GM23338 (cell line): ENCODE data around the gene ECE1.

Source experiments
- EZH2 ChIP-seq: fragments of 200-600 bp; sonication (generic); IDR thresholded peaks from one replicate; pipeline ENCODE4 v1.8.0; 2017; ENCODE audit warnings: antibody characterized with exemption, mild to moderate bottlenecking, low read depth; ENCODE audit not compliant: unreplicated experiment
- EZH2phosphoT487 ChIP-seq: fragments of 200-600 bp; sonication (generic); IDR thresholded peaks from one replicate; pipeline ENCODE4 v1.8.1; 2018; ENCODE audit warnings: antibody characterized with exemption; ENCODE audit not compliant: unreplicated experiment
- JUNB ChIP-seq: IDR thresholded peaks from one replicate; pipeline ENCODE4 v1.6.1; 2016; ENCODE audit warnings: antibody characterized with exemption; ENCODE audit not compliant: unreplicated experiment
- NANOG ChIP-seq: IDR thresholded peaks from 2 replicates; pipeline ENCODE4 v1.6.1; 2016; ENCODE audit warnings: antibody characterized with exemption, borderline replicate concordance
- POLR2AphosphoS5 ChIP-seq: IDR thresholded peaks from 2 replicates; pipeline ENCODE4 v1.6.1; 2016; ENCODE audit warnings: antibody characterized with exemption, low read depth
- STAT1 ChIP-seq: IDR thresholded peaks from one replicate; pipeline ENCODE4 v1.6.1; 2016; ENCODE audit warnings: antibody characterized with exemption; ENCODE audit not compliant: unreplicated experiment
- ZNF114 ChIP-seq: fragments of 250-450 bp; sonication (Bioruptor Pico); IDR thresholded peaks from 2 replicates; pipeline ENCODE4 v1.5.0; 2020; ENCODE audit warnings: mild to moderate bottlenecking, moderate library complexity
- ZNF331 ChIP-seq: fragments of 250-450 bp; sonication (Bioruptor Pico); IDR thresholded peaks from 2 replicates; pipeline ENCODE4 v1.5.0; 2020; ENCODE audit warnings: low read depth, mild to moderate bottlenecking, moderate library complexity
- TF ChIP-seq, protein P1 (sequence below): IDR thresholded peaks from one replicate; pipeline ENCODE4 v1.6.1; 2018; ENCODE audit warnings: antibody characterized with exemption; ENCODE audit not compliant: unreplicated experiment
- TF ChIP-seq, protein P2 (sequence below), 2 experiments: fragments of 200-600 bp in 1 of 2; sonication (generic) in 1 of 2; conservative IDR thresholded peaks; 2 replicates each; pipeline versions ENCODE4 v1.5.1 to v1.6.1; 2016 to 2017; ENCODE audit warnings: antibody characterized with exemption in 2 of 2, low read depth in 2 of 2, mild to moderate bottlenecking in 2 of 2, moderate library complexity in 1 of 2

GRCh38 chr1:21296509-21297354 is 6.5 kb upstream of the ECE1 start:
- TF ChIP-seq EZH2 (no peak), EZH2phosphoT487 (no peak), ZNF114 (CRISPR knock-in tag) (no peak), POLR2AphosphoS5 (no peak), STAT1 (no peak), JUNB (no peak), ZNF331 (no peak), NANOG (no peak)
- TF ChIP-seq, protein P1, sequence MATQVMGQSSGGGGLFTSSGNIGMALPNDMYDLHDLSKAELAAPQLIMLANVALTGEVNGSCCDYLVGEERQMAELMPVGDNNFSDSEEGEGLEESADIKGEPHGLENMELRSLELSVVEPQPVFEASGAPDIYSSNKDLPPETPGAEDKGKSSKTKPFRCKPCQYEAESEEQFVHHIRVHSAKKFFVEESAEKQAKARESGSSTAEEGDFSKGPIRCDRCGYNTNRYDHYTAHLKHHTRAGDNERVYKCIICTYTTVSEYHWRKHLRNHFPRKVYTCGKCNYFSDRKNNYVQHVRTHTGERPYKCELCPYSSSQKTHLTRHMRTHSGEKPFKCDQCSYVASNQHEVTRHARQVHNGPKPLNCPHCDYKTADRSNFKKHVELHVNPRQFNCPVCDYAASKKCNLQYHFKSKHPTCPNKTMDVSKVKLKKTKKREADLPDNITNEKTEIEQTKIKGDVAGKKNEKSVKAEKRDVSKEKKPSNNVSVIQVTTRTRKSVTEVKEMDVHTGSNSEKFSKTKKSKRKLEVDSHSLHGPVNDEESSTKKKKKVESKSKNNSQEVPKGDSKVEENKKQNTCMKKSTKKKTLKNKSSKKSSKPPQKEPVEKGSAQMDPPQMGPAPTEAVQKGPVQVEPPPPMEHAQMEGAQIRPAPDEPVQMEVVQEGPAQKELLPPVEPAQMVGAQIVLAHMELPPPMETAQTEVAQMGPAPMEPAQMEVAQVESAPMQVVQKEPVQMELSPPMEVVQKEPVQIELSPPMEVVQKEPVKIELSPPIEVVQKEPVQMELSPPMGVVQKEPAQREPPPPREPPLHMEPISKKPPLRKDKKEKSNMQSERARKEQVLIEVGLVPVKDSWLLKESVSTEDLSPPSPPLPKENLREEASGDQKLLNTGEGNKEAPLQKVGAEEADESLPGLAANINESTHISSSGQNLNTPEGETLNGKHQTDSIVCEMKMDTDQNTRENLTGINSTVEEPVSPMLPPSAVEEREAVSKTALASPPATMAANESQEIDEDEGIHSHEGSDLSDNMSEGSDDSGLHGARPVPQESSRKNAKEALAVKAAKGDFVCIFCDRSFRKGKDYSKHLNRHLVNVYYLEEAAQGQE = no peak
- TF ChIP-seq, protein P2, sequence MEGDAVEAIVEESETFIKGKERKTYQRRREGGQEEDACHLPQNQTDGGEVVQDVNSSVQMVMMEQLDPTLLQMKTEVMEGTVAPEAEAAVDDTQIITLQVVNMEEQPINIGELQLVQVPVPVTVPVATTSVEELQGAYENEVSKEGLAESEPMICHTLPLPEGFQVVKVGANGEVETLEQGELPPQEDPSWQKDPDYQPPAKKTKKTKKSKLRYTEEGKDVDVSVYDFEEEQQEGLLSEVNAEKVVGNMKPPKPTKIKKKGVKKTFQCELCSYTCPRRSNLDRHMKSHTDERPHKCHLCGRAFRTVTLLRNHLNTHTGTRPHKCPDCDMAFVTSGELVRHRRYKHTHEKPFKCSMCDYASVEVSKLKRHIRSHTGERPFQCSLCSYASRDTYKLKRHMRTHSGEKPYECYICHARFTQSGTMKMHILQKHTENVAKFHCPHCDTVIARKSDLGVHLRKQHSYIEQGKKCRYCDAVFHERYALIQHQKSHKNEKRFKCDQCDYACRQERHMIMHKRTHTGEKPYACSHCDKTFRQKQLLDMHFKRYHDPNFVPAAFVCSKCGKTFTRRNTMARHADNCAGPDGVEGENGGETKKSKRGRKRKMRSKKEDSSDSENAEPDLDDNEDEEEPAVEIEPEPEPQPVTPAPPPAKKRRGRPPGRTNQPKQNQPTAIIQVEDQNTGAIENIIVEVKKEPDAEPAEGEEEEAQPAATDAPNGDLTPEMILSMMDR (conservative IDR thresholded peaks at IDR 0.05; ENCODE audit: low read depth in 2 of 2) = no peak
